ENCODE measurements around the gene NFKBIB. TPM values are rescaled to one million over a fixed set of nuclear protein-coding genes. Genes with fewer than 3 reads are reported as not detected.
"Not testable (repeated sequence)": the region's sequence is repeated elsewhere in the genome, so short reads cannot be mapped to it uniquely, and the experiment has no call there.

The NFKBIB gene
- total RNA-seq, 2 experiments from 2014 or later, result 29.3 to 30.1 TPM

DNA sequence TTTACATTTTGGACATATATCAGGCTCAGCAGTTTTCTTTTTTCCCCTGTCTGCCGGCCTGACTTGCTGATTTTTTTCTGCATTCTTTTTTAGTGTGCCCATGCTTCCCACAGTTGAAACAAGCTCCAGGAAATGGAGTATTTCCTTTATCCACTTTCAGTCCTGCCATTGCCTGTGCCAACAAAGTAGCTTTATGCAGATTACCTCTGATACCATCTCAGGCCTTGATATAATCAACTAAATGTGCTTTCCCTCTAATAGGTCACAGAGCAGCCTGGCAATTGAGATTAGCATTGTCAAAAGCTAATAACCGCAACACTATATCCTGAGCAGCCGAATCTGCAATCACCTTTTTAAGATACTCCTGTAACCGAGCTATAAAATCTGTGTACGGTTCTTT is 40.2 kb downstream of the NFKBIB start:
- H3K27ac ChIP-seq (ENCODE audit: low read depth in 1 of 2, low read length in 2 of 2), result no peak overlapping the region
- H3K27ac Mint-ChIP-seq, result no peak overlapping the region
- no peaks in the 10 kb centered on the region for H3K27me3 Mint-ChIP-seq
- H3K4me3 Mint-ChIP-seq, result no peak overlapping the region
- DNase-seq, result no peak
- POLR2A ChIA-PET, result no interaction called here
- no peak for TF ChIP-seq CTCF (IDR thresholded peaks at IDR 0.05)
- peaks cover 27% of the 10 kb centered on the region for H3K4me1 Mint-ChIP-seq (ENCODE audit: low read depth)
- ATAC-seq (ENCODE audit: poor library complexity), result no peak
- peaks cover 10% of the 10 kb centered on the region for H3K4me1 ChIP-seq (ENCODE audit: insufficient read depth, low read length)
- no peaks in the 10 kb centered on the region for H3K36me3 ChIP-seq (ENCODE audit: insufficient read depth, low read length)
- H3K9me3 ChIP-seq (ENCODE audit: control insufficient read depth in 1 of 2, insufficient read depth in 1 of 2, low read length in 2 of 2), result peaks cover 2 to 5% of the 10 kb centered on the region in 2 experiments
- no peaks in the 10 kb centered on the region for H3K9me3 Mint-ChIP-seq
- intact Hi-C loops (cut with DNase I, micrococcal nuclease), result loop anchor here in 1 of 2 experiments (10.0 kb wide), 1 partner anchor 1035 kb away; the partner anchor contains the start of genes SIPA1L3 and WDR87
- H3K36me3 Mint-ChIP-seq (ENCODE audit: low read depth), result peaks cover 2% of the 10 kb centered on the region
- CTCF ChIA-PET, result interaction anchor here (1.6 kb wide), 1 partner anchor 10 kb away, joined by 6 read pairs; the partner anchor contains the start of genes MRPS12 and SARS2
- no peaks in the 10 kb centered on the region for H3K27me3 ChIP-seq (ENCODE audit: control insufficient read depth in 1 of 2, insufficient read depth in 2 of 2, low read length in 2 of 2)
- H3K4me3 ChIP-seq (ENCODE audit: low read length), result no peak overlapping the region

DNA sequence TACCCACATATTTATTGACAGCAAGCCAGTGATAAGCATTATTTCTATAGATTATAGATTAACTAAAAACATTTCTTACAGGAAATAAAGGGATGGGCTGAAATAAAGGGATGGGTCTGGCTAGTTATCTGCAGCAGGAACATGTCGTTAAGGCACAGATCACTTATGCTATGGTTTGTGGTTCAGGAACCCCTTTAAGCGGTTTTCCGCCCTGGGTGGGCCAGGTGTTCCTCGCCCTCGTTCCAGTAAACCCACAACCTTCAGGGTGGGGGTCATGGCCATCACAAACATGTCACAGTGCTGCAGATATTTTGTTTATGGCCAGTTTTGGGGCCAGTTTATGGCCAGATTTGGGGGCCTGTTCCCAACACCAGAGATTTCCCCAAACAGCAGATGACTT is 41.7 kb downstream of the NFKBIB start:
- H3K4me3 ChIP-seq (ENCODE audit: low read length); H3K9me3 Mint-ChIP-seq; H3K27me3 Mint-ChIP-seq; H3K27ac Mint-ChIP-seq; DNase-seq; H3K4me3 Mint-ChIP-seq; POLR2A ChIA-PET; H3K27ac ChIP-seq (ENCODE audit: low read depth in 1 of 2, low read length in 2 of 2); intact Hi-C loops (cut with DNase I, micrococcal nuclease); ATAC-seq (ENCODE audit: poor library complexity); H3K36me3 Mint-ChIP-seq (ENCODE audit: low read depth); H3K9me3 ChIP-seq (ENCODE audit: control insufficient read depth in 1 of 2, insufficient read depth in 1 of 2, low read length in 2 of 2); H3K36me3 ChIP-seq (ENCODE audit: insufficient read depth, low read length); CTCF ChIA-PET; H3K27me3 ChIP-seq (ENCODE audit: control insufficient read depth in 1 of 2, insufficient read depth in 2 of 2, low read length in 2 of 2): not testable (repeated sequence)
- H3K4me1 ChIP-seq (ENCODE audit: insufficient read depth, low read length), result peaks cover 10% of the 10 kb centered on the region
- H3K4me1 Mint-ChIP-seq (ENCODE audit: low read depth), result peaks cover 27% of the 10 kb centered on the region

GRCh38 chr19:38941979-38942378 is 42.2 kb downstream of the NFKBIB start:
- intact Hi-C loops (cut with DNase I, micrococcal nuclease), result no loop called here
- ChIA-PET CTCF (no interaction called here), POLR2A (no interaction called here)
- no peak overlapping the region for H3K4me3 ChIP-seq (ENCODE audit: low read length)
- TF ChIP-seq CTCF (IDR thresholded peaks at IDR 0.05), result no peak
- no peaks in the 10 kb centered on the region for H3K27me3 ChIP-seq (ENCODE audit: control insufficient read depth in 1 of 2, insufficient read depth in 2 of 2, low read length in 2 of 2)
- Mint-ChIP-seq H3K4me3 (peak overlapping the region; percentile 15), H3K9me3 (no peaks in the 10 kb centered on the region), H3K27me3 (no peaks in the 10 kb centered on the region), H3K36me3 (ENCODE audit: low read depth) (no peaks in the 10 kb centered on the region), H3K4me1 (ENCODE audit: low read depth) (peaks cover 27% of the 10 kb centered on the region), H3K27ac (no peak overlapping the region)
- no peaks in the 10 kb centered on the region for H3K36me3 ChIP-seq (ENCODE audit: insufficient read depth, low read length)
- H3K4me1 ChIP-seq (ENCODE audit: insufficient read depth, low read length), result peaks cover 10% of the 10 kb centered on the region
- DNase-seq (no peak), ATAC-seq (ENCODE audit: poor library complexity) (no peak)
- no peak overlapping the region for H3K27ac ChIP-seq (ENCODE audit: low read depth in 1 of 2, low read length in 2 of 2)
- H3K9me3 ChIP-seq (ENCODE audit: control insufficient read depth in 1 of 2, insufficient read depth in 1 of 2, low read length in 2 of 2), result no peaks in the 10 kb centered on the region

GRCh38 chr19:38942471-38943181 is 42.9 kb downstream of the NFKBIB start:
- CTCF ChIA-PET, result no interaction called here

More at GRCh38 chr19:38942471-38943181, 42.9 kb downstream of the NFKBIB start:
- Histone ChIP-seq H3K27me3 (ENCODE audit: control insufficient read depth in 1 of 2, insufficient read depth in 2 of 2, low read length in 2 of 2) (no peaks in the 10 kb centered on the region), H3K4me3 (ENCODE audit: low read length) (no peak overlapping the region), H3K27ac (ENCODE audit: low read depth in 1 of 2, low read length in 2 of 2) (no peak overlapping the region), H3K4me1 (ENCODE audit: insufficient read depth, low read length) (peaks cover 10% of the 10 kb centered on the region), H3K36me3 (ENCODE audit: insufficient read depth, low read length) (no peaks in the 10 kb centered on the region), H3K9me3 (ENCODE audit: control insufficient read depth in 1 of 2, insufficient read depth in 1 of 2, low read length in 2 of 2) (no peaks in the 10 kb centered on the region)
- Mint-ChIP-seq H3K27ac (no peak overlapping the region), H3K27me3 (no peaks in the 10 kb centered on the region), H3K9me3 (no peaks in the 10 kb centered on the region), H3K4me1 (ENCODE audit: low read depth) (peaks cover 27% of the 10 kb centered on the region), H3K4me3 (no peak overlapping the region), H3K36me3 (ENCODE audit: low read depth) (no peaks in the 10 kb centered on the region)
- DNase-seq (no peak), ATAC-seq (ENCODE audit: poor library complexity) (no peak)
- no peak for TF ChIP-seq CTCF (IDR thresholded peaks at IDR 0.05)
- intact Hi-C loops (cut with DNase I, micrococcal nuclease), result no loop called here
- POLR2A ChIA-PET, result no interaction called here

All from CD4-positive, alpha-beta T cell (primary cell).